OCI-LY7 (cell line): ENCODE results near the gene ITPKB. TPM values are rescaled to one million over a fixed set of nuclear protein-coding genes. Genes with fewer than 3 reads are reported as not detected.
A peak's percentile ranks its signal among the peaks of the same experiment; 100 is the strongest.

Experiments used
- BruUV-seq: library from RNA; stranded (reverse); fragments of 400-500 nt; replicated peaks from 2 replicates; lab custom pipeline; 2021; lab: Mats Ljungman, UMichigan
- CTCF ChIA-PET: fragments of 300-600 bp; sonication (Branson Sonifier 250); formaldehyde crosslinking; loops from one replicate; lab custom pipeline; 2022; ENCODE audit warnings: antibody characterized with exemption; ENCODE audit not compliant: unreplicated experiment; lab: Charles Lee
- POLR2A ChIA-PET: fragments of 300-600 bp; sonication (Branson Sonifier 250); formaldehyde crosslinking; loops from one replicate; lab custom pipeline; 2022; ENCODE audit warnings: antibody characterized with exemption; lab: Charles Lee
- DNase-seq: peaks from one replicate; pipeline ENCODE4 v3.0.0-alpha.2; 2015; ENCODE audit warnings: low spot score
- H2AFZ ChIP-seq: fragments of 200-600 bp; sonication (generic), shearing (Covaris generic); 2 replicates; pipeline ENCODE4 v1.6.1; 2014; ENCODE audit warnings: mild to moderate bottlenecking, antibody characterized with exemption, low read length, moderate library complexity
- H3K27ac ChIP-seq: fragments of 200-600 bp; sonication (generic); 2 replicates; pipeline ENCODE4 v1.5.1; 2014; ENCODE audit warnings: mixed run types, low read depth, mild to moderate bottlenecking, moderate library complexity, low read length, inconsistent platforms; ENCODE audit not compliant: poor library complexity, severe bottlenecking
- H3K36me3 ChIP-seq: fragments of 200-600 bp; sonication (generic); 2 replicates; pipeline ENCODE4 v1.6.1; 2014; ENCODE audit warnings: mild to moderate bottlenecking, antibody characterized with exemption, low read length, moderate library complexity, mixed read lengths; ENCODE audit not compliant: insufficient read depth
- H3K4me1 ChIP-seq: fragments of 200-600 bp; sonication (generic); 2 replicates; pipeline ENCODE4 v1.5.1; 2014; ENCODE audit warnings: mild to moderate bottlenecking, low read length; ENCODE audit not compliant: insufficient read depth, poor library complexity, severe bottlenecking
- H3K4me2 ChIP-seq: fragments of 200-600 bp; sonication (generic); 2 replicates; pipeline ENCODE4 v1.6.1; 2014; ENCODE audit warnings: mild to moderate bottlenecking, low read length
- H3K4me3 ChIP-seq: fragments of 200-600 bp; sonication (generic); 2 replicates; pipeline ENCODE4 v1.5.1; 2014; ENCODE audit warnings: mild to moderate bottlenecking, low read depth, low read length; ENCODE audit not compliant: poor library complexity, severe bottlenecking
- H3K79me2 ChIP-seq: fragments of 200-600 bp; sonication (generic); 2 replicates; pipeline ENCODE4 v1.6.1; 2016; ENCODE audit warnings: low read depth, mild to moderate bottlenecking, low read length, moderate library complexity, mixed read lengths; ENCODE audit not compliant: insufficient read depth
- H3K9me2 ChIP-seq: fragments of 200-600 bp; sonication (generic); 2 replicates; pipeline ENCODE4 v1.6.1; 2016; ENCODE audit warnings: mild to moderate bottlenecking, low read length, mixed read lengths; ENCODE audit not compliant: insufficient read depth
- H3K9me3 ChIP-seq: fragments of 200-600 bp; sonication (generic); 2 replicates; pipeline ENCODE4 v1.6.1; 2014; ENCODE audit warnings: mild to moderate bottlenecking, mixed run types, low read length, mixed read lengths
- H4K20me1 ChIP-seq: fragments of 200-600 bp; sonication (generic); 2 replicates; pipeline ENCODE4 v1.6.1; 2014; ENCODE audit warnings: mild to moderate bottlenecking, antibody characterized with exemption, low read length, moderate library complexity, mixed read lengths; ENCODE audit not compliant: insufficient read depth
- EZH2phosphoT487 ChIP-seq: fragments of 200-600 bp; sonication (generic); IDR thresholded peaks from 2 replicates; pipeline ENCODE4 v1.6.1; 2018; ENCODE audit warnings: low read depth, borderline replicate concordance, mild to moderate bottlenecking, mixed run types, antibody characterized with exemption, low read length, moderate library complexity, mixed read lengths
- intact Hi-C: fragments of 100-400 bp; cut with micrococcal nuclease; formaldehyde crosslinking; loops from one replicate; pipeline ENCODE4 v1.10.0; 2022; ENCODE audit not compliant: unreplicated experiment
- total RNA-seq, 2 experiments: library from RNA; depleted of rRNA in 1 of 2; stranded (reverse); fragments of >200 nt in 1 of 2; shearing (Covaris generic) in 1 of 2; gene quantifications; 2 replicates each; pipeline ENCODE4 v1.2.3, GENCODE V29; 2014 to 2022
- TF ChIP-seq, protein P1 (sequence below): fragments of 200-600 bp; sonication (generic); conservative IDR thresholded peaks from 2 replicates; pipeline ENCODE4 v1.5.1; 2014; ENCODE audit warnings: mild to moderate bottlenecking, antibody characterized with exemption, low read length, moderate library complexity, mixed read lengths

ITPKB gene
- total RNA-seq, 2 experiments from 2014 or later: 20.5 to 33.3 TPM

DNA sequence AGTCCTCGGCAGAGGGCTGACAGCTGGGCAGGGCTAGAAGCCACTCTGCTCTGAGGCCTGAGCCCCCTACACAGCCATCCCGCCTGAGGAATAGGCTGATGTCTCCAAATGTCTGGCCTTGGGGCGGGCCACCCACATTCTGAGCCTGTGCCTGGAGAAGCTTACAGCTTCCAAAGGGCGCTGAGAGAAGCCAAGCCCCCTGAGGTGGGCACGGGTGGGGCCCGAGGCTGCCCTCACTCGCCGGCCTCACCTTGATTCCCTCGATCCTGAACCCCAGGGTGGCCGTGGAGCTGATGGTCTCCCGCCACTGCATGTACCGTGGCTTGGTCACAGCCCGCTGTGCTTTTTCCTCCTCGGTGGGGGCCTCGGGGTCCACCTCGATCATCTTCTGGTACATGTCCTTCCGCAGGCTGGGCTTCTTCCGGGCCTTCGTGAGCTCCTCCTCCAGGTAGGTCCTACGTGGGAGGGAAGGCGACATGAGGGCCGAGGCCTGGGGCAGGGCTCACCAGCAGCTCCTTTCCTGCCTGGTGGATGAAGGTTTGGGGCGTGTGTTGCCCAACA is 97.3 kb downstream of the ITPKB start:
- Histone ChIP-seq H3K4me1 (peaks cover 47% of the 10 kb centered on the region), H4K20me1 (no peaks in the 10 kb centered on the region), H3K9me3 (no peaks in the 10 kb centered on the region), H3K4me3 (no peak overlapping the region), H2AFZ (no peak overlapping the region), H3K79me2 (no peaks in the 10 kb centered on the region), H3K36me3 (peaks cover 84% of the 10 kb centered on the region), H3K27ac (no peak overlapping the region), H3K4me2 (no peak overlapping the region), H3K9me2 (no peaks in the 10 kb centered on the region)
- BruUV-seq: no TSS peak
- intact Hi-C loops: no loop called here
- POLR2A ChIA-PET: interaction anchor here (0.6 kb wide), 1 partner anchor 20 kb away, joined by 3 read pairs; no protein-coding TSS in a partner anchor
- CTCF ChIA-PET: interaction anchor here (0.8 to 1.7 kb wide), 2 partner anchors 12 to 46 kb away, joined by 3 to 8 read pairs; no protein-coding TSS in a partner anchor
- no peak for TF ChIP-seq EZH2phosphoT487
- TF ChIP-seq, protein P1, sequence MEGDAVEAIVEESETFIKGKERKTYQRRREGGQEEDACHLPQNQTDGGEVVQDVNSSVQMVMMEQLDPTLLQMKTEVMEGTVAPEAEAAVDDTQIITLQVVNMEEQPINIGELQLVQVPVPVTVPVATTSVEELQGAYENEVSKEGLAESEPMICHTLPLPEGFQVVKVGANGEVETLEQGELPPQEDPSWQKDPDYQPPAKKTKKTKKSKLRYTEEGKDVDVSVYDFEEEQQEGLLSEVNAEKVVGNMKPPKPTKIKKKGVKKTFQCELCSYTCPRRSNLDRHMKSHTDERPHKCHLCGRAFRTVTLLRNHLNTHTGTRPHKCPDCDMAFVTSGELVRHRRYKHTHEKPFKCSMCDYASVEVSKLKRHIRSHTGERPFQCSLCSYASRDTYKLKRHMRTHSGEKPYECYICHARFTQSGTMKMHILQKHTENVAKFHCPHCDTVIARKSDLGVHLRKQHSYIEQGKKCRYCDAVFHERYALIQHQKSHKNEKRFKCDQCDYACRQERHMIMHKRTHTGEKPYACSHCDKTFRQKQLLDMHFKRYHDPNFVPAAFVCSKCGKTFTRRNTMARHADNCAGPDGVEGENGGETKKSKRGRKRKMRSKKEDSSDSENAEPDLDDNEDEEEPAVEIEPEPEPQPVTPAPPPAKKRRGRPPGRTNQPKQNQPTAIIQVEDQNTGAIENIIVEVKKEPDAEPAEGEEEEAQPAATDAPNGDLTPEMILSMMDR: no peak
- no peak for DNase-seq

DNA sequence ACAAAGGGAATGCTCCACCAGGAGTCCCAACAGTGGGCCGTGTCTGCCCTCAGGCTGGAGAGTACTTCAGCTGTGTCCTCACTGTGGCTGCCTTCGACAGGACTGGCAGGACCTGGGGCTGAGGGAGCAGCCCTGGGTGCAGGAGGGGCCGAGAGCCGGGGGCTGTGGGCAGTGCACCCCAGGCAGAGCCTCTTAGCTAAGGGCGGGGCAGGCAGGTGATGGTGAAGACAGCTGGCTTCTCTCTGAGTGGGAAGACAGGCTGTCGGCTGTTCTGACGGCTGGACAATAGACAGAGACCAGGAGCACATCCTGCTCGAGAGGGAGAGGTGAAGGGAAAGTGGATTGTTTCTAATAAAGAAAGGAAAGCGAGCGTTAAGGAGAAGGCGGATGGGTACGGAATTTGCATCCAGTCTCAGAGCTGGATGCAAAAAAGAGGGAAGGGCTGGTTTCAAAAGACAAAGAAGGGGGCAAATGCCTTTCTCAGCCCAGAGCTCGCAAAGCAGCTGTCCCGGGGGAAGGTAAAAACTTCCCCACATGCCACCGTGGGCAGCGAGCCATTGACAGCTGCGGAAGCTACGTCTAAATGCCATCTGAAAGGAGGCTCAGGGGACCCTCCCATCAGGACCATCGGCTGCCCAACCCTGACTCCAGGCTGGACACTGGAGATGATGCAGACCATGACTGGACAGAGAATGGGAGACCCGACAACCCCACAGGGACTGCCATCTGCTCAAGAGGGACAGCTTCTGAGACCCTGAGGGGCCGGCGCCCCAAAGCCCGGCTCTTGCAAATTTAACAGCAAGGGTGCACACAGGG is 98.6 kb downstream of the ITPKB start:
- H3K9me2 ChIP-seq: no peaks in the 10 kb centered on the region
- POLR2A ChIA-PET: interaction anchor here (0.6 to 0.8 kb wide), 2 partner anchors 13 to 36 kb away, joined by 3 read pairs; no protein-coding TSS in a partner anchor
- no peak for TF ChIP-seq EZH2phosphoT487
- TF ChIP-seq, protein P1: no peak
- H3K27ac ChIP-seq: no peak overlapping the region
- no peak for DNase-seq
- peaks cover 57% of the 10 kb centered on the region for H3K4me1 ChIP-seq
- CTCF ChIA-PET: interaction anchor here (1.7 kb wide), 1 partner anchor 13 kb away, joined by 8 read pairs; no protein-coding TSS in a partner anchor
- intact Hi-C loops: no loop called here
- peak overlapping the region; percentile 13; the same call in 1 of the 2 replicates for H3K4me2 ChIP-seq
- BruUV-seq: no TSS peak
- H3K9me3 ChIP-seq: no peaks in the 10 kb centered on the region
- H3K4me3 ChIP-seq: no peak overlapping the region
- no peak overlapping the region for H2AFZ ChIP-seq
- no peaks in the 10 kb centered on the region for H4K20me1 ChIP-seq
- peaks cover 83% of the 10 kb centered on the region for H3K36me3 ChIP-seq
- no peaks in the 10 kb centered on the region for H3K79me2 ChIP-seq
